GM19455 (cell line): Measurements from ENCODE around the gene CDH3.

Experiments used
- ATAC-seq: cut with Tn5 transposase; IDR thresholded peaks from one replicate; pipeline ENCODE4 v1.9.1; 2021; ENCODE audit not compliant: unreplicated experiment

Gene CDH3

GRCh38 chr16:68644715-68645493, at the start of gene CDH3:
CDH3 (plus strand) TSS chr16:68645310; CDS start chr16:68645380, 70 bp downstream.
- ATAC-seq: no peak

GRCh38 chr16:68596266-68596665, 48.8 kb upstream of the CDH3 start:
- no peak for ATAC-seq

DNA sequence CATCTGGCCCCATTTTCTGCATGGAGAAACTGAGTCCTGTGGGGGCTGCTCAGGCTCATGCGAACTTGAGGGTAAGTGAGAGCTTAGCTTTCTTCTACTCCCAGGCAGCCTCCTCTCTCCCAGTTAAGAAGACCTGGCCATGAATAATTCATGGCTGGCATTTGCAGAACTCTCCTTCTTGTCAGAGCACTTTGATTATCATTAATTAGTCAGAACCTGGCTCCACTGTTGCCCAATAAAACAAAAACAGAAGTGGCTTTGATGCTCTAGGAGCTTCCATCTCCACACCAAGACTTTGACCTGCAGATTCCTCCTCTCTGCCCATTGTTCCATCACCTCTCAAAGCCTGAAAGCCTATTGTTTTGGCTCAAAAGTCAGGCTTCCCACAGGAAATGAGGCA, 45.5 kb upstream of the CDH3 start:
- ATAC-seq: no peak

- no peak for ATAC-seq
These were observed 39.4 kb upstream of the CDH3 start for GRCh38 chr16:68605746-68606145.

DNA sequence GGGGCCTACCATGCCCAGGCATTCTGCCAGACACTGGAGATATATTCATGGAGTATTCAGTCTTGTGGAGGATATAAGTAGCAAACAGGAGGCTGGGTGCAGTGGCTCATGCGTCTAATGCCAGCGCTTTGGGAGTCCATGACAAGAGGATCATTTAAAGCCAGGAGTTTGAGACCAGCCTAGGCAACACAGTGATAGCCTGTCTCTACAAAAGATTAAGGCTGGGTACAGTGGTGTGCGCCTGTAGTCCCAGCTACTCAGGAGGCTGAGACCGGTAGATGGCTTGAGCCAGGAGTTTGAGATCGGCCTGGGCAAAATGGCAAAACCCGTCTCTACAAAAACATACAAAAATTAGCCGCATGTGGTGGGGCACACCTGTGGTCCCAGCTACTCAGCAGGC, 37.7 kb upstream of the CDH3 start:
- no peak for ATAC-seq

DNA sequence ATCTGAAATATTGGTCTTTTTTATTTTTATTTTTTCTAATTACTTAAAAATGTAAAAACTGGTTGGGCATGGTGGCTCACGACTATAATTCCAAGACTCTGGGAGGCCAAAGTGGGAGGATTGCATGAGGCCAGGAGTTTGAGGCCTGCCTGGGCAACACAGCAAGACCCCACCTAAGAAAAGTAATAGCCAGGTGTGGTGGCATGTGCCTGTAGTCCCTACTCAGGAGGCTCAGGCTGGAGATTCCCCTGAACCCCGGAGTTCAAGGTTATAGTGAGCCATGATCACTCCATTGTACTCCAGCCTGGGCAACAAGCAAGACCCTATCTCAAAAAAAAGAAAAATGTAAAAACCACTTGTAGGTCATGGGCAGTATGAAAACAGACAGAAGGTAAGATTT, 36.8 kb upstream of the CDH3 start:
- no peak for ATAC-seq

DNA sequence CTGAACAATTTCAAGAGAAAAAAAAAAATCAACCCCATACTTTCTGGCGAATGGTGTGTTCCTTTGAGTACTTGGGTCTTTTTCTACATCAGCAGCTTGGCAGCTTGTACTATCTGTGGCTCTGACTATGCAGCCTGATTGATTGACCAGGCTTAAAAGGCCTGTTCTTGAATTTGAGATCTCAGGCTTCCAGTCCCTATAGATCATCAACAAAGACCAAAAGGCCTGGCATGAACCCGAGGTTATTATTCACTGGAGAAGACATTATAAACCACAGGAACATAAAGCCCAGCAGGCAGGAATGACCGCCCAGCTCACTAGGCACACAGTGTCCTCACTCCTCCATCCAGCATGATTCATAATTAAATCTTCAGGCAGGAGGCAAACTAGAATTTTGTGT, 32.1 kb upstream of the CDH3 start:
- ATAC-seq: no peak

DNA sequence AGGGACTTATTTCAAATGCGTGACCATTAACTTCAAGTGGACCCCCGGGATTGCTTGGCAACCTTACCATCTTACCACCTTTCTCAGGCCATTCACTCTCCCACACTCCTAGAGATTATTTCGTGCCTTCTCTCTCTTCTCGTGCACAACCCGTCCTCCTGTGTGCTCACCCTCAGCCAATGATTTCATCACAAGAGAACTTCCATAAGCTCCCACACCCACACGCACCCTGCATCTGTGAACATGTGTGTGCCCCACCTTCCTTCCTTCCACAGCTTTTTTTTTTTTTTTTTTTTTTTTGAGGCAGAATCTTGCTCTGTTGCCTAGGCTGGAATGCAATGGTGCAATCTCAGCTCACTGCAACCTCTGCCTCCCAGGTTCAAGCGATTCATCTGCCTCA, 27.4 kb upstream of the CDH3 start:
- no peak for ATAC-seq

- no peak for ATAC-seq
These were observed 18.6 kb upstream of the CDH3 start for GRCh38 chr16:68626557-68626956.

DNA sequence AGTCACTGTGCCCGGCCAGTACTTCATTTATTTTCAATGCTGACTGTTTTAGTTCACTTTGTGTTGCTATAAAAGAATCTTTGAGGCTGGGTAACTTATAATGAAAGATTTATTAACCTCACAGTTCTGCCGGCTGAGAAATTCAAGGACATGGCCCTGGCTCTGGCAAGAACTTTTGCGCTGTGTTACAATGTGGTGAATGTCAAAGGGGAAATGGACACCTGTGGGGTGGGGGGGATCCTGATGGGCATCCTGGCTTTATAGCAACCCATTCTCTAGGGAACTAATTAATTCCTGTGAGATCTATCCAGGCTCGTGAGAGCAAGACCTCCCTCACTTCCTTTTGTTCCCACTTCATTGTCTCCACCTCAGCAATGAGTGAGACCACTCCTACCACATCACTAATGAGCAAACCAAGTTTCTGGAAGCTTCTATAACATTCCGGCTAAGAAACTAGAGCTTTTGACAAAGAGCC, 17.1 kb upstream of the CDH3 start:
- ATAC-seq: no peak

DNA sequence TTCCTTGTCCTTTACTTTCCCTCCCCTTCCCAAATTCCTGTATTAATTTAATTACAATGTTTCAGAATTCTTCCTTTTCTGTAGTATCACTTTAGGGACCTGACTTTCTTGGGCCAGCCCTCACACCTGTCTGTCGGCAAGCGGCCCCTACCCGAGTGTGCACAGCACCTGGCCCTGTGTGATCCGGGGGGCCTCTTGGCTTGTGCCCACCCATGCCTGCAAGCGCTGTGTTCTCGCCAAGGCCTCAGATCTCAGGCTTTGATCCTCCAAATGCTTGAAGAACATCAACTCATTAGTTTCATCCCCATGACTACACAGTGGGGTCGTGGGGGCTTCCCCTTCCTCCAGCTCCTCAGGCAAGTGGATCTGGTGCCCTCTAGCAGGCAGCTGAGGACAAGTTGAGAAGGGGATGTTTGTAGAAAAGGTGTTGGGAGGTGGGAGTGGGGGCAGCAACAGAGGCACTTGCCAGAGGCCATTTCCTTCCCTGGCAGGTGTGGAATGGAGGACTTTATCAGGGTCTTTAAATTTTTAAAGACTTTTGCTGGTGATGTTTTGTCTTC, 15.7 kb upstream of the CDH3 start:
- no peak for ATAC-seq

DNA sequence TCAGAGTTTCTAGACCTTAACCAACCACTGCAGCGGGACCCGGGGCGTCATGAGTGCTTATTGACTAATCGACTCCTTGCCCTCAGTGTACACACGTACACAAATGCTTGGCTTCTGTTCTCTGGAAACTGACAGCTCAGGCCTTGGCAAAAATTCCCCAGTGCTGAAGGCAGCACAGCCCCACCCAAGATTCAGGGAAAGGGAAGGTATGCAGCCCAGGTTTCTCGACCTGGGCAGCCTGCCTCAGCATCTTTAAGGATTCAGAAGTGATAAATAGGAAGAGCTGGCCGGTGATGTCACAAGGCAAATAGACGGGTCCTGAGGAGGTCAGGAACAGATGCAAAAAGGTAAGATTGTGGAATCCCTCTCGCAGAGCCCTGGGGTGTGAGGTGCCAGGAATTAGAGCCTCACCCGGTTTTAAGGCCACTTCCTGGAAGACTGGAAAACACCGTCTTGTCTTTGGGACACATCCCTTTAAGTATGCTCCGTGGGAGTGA, 9.0 kb upstream of the CDH3 start:
- ATAC-seq: no peak

DNA sequence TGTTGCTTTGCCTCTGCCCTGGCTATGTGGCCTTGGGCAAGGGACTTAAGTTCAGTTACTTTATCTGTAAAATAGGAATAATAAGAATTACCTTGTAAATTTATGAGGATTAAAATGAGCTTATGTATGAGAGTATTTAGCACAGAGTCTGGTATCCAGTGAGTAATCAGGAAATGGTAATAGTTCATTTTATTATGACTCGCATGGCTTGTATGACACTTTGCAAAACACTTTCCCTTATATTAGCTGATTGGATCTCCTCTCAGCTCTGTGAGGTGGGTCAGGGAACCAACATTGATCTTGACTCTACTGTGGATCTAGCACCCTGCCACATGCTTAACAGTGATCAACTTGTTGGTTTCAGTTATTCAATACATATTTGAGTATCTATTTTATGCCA, 8.3 kb upstream of the CDH3 start:
- no peak for ATAC-seq

- no peak for ATAC-seq
These were observed 4.1 kb upstream of the CDH3 start for GRCh38 chr16:68640972-68641371.

DNA sequence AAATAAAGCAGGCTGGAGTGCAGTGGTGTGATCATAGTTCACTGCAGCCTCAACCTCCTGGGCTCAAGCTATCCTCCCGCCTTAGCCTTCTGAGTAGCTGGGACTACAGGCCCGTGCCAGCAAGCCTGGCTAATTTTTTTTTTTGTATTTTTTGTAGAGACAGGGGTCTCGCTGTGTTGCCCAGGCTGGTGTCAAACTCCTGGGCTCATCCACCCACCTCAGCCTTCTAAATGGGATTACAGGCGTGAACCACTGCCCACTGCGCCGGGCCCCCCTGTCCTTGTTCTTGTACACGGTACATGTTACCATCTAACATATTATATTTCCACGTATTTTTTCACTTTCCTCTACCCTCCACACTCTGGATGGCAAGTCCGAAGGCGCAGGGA, 3.1 kb upstream of the CDH3 start:
- no peak for ATAC-seq

DNA sequence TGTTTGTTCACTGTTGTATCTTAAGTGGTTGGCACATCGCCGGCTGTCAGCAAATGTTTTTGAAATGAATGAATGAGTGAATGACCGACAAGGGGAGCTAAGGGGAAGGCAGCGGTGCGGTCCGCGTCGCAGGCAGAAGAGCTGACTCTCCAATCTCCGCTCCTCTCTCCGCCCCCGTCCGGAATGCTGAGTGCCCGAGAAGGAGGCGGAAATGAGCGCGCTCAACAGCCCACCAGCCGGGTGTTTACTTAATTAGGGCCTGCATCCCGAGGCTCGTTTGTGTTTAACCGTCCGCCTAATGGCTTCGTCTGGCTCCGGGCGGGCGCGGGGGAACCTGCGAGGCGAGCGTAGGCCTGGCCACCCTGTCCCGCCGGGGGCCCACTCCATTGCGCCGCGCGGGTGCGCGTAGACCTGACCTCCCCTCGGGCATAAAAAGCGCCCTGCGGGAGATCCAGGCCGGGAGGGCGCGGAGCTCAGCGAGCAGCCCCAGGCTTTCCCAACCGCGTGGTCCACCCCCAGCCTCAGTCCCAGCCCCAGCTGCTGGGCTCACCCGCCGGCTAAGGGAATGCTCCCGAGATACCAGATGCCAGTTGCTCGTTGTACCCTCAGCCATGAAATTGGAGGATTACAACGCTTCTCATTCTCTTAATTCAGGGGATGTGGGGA, 2.5 kb upstream of the CDH3 start:
- ATAC-seq: no peak

GRCh38 chr16:68643227-68643626, 1.9 kb upstream of the CDH3 start:
- ATAC-seq: no peak

- no peak for ATAC-seq
These were observed 1.3 kb upstream of the CDH3 start for GRCh38 chr16:68643847-68644246.

DNA sequence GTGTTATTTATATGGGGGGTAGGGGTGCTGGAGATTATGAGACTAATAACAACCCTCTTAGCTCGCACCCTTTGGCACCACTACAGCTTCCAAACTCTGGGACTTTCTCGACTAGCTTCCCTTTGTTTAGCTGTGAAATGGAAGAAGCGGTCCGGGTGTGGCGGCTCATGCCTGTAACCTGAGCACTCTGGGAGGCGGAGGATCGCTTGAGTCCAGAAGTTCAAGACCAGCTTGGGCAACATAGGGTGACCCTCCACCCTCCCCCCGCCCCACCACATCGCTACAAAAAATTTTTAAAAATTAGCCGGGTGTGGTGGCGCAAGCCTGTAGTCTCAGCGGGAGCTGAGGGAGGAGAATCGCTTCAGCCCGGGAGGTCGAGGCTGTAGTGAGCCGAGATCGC, 814 bp upstream of the CDH3 start:
- ATAC-seq: no peak

GRCh38 chr16:68645494-68646388, 631 bp downstream of the CDH3 start:
- ATAC-seq: no peak
